Body of pancreas (tissue), 4 donors: ENCODE results near the gene C5orf46.

Experiments
- CTCF ChIP-seq, 7 experiments: fragments of 450-650 bp in 4 of 7; fragments of 200-600 bp in 3 of 7; sonication (generic) in 3 of 7; IDR thresholded peaks; one replicate each; pipeline ENCODE4 v1.5.1; 2016 to 2019; ENCODE audit warnings: antibody characterized with exemption in 7 of 7
- POLR2A ChIP-seq, 3 donors: fragments of 450-650 bp; IDR thresholded peaks; one replicate each; pipeline ENCODE4 v1.6.1; 2016; ENCODE audit warnings: antibody characterized with exemption in 3 of 3, mild to moderate bottlenecking in 2 of 3

- TF ChIP-seq POLR2A (IDR thresholded peaks at IDR 0.05) (no peak), CTCF (IDR thresholded peaks at IDR 0.05) (no peak)
Observed at GRCh38 chr5:147859962-147860640, 46.2 kb downstream of the C5orf46 start.
